ENCODE data around the gene GPC5. TPM values are rescaled to one million over a fixed set of nuclear protein-coding genes. Genes with fewer than 3 reads are reported as not detected.

The GPC5 gene
- total and polyA plus RNA-seq, 9 of the 15 experiments (the other 6 are each of a cell fraction or from before 2014, with no cell fraction given) = 0.18 to 0.27 TPM; not detected in 7

- Histone ChIP-seq H3K79me2 (ENCODE audit: control insufficient read depth, insufficient read depth, low read length) (no peaks in the 10 kb centered on the region), H3K4me3 (no peak overlapping the region), H3K4me1 (replicated peaks in 1 of 2; ENCODE audit: control insufficient read depth in 2 of 2, insufficient read depth in 2 of 2, low read length in 2 of 2) (no peaks in the 10 kb centered on the region), H3K27ac (ENCODE audit: extremely low read depth, low read depth, low read length) (no peak overlapping the region), H3K4me2 (ENCODE audit: insufficient read depth, low read length) (no peak overlapping the region), H3K27me3 (ENCODE audit: control insufficient read depth in 2 of 2, insufficient read depth in 2 of 2, low read length in 2 of 2) (no peaks in the 10 kb centered on the region), H3K9me1 (ENCODE audit: control insufficient read depth, insufficient read depth, low read length) (no peaks in the 10 kb centered on the region), H4K20me1 (replicated peaks; ENCODE audit: control insufficient read depth, insufficient read depth, low read length) (no peaks in the 10 kb centered on the region), H3K36me3 (ENCODE audit: control insufficient read depth, insufficient read depth, low read length) (no peaks in the 10 kb centered on the region), H3K9ac (ENCODE audit: insufficient read depth in 1 of 2, low read depth in 2 of 2, low read length in 2 of 2) (no peak overlapping the region), H3K9me3 (replicated peaks; ENCODE audit: control insufficient read depth, insufficient read depth, low read depth, low read length) (no peaks in the 10 kb centered on the region), H2AFZ (ENCODE audit: low read depth, low read length) (no peak overlapping the region)
- no peak for ATAC-seq
- no peak for FAIRE-seq
- in situ Hi-C loops (cut with MboI) = no loop called here
- POLR2A ChIA-PET = interaction anchor here (2.8 kb wide), 1 partner anchor 10 kb away, joined by 6 read pairs; no protein-coding TSS in a partner anchor
- CTCF ChIA-PET (ENCODE audit: low intra/inter-chr PET ratio) = no interaction called here
- intact Hi-C loops (cut with micrococcal nuclease) = no loop called here
- WGBS (ENCODE audit: insufficient coverage, low coverage, missing lambda C conversion rate) = 2% methylated on average over 4 of the region's 4 CpGs
- no TSS peak for BruUV-seq (replicated peaks)
- no peak for DNase-seq (ENCODE audit: extremely low read depth in 1 of 4, low spot score in 3 of 4)
- no peak for TF ChIP-seq NR4A1 (CRISPR knock-in tag; IDR thresholded peaks at IDR 0.05)
- no peak for TF ChIP-seq NR4A1 (tag; IDR thresholded peaks at IDR 0.05)
- TF ChIP-seq TFAM (CRISPR knock-in tag; conservative IDR thresholded peaks at IDR 0.05) = no peak
- TF ChIP-seq PCBP1 (IDR thresholded peaks at IDR 0.05; ENCODE audit: low read depth, low read length, poor library complexity, severe bottlenecking) = no peak
- no peak for TF ChIP-seq ZMIZ1 (IDR thresholded peaks at IDR 0.05; ENCODE audit: low read depth in 2 of 2, low read length in 2 of 2)
- TF ChIP-seq IRF1 (CRISPR knock-in tag; IDR thresholded peaks at IDR 0.05; ENCODE audit: borderline replicate concordance) = no peak
- no peak for TF ChIP-seq DMBX1 (CRISPR knock-in tag; IDR thresholded peaks at IDR 0.05; ENCODE audit: borderline replicate concordance)
- TF ChIP-seq PRMT5 (CRISPR knock-in tag; IDR thresholded peaks at IDR 0.05) = no peak
- no peak for TF ChIP-seq ZNF311 (CRISPR knock-in tag; IDR thresholded peaks at IDR 0.05)
- TF ChIP-seq MXD1 (CRISPR knock-in tag; IDR thresholded peaks at IDR 0.05; ENCODE audit: borderline replicate concordance, poor library complexity, severe bottlenecking) = no peak
- TF ChIP-seq SPI1 (IDR thresholded peaks at IDR 0.05; ENCODE audit: borderline replicate concordance, low read depth, low read length) = no peak
- TF ChIP-seq SRSF9 (IDR thresholded peaks at IDR 0.05; ENCODE audit: borderline replicate concordance, low read depth, low read length) = no peak
- no peak for TF ChIP-seq CBFA2T3 (IDR thresholded peaks at IDR 0.05)
- no peak for TF ChIP-seq POLR2AphosphoS5 (IDR thresholded peaks at IDR 0.05; ENCODE audit: control insufficient read depth, insufficient read depth, low read depth, low read length)
These were observed 71.7 kb downstream of the GPC5 start for GRCh38 chr13:91470084-91470621.
